Tibial artery (tissue), 4 donors: ENCODE measurements around the gene TMEM150B.

Experiments
- DNase-seq, 2 donors: peaks; one replicate each; pipeline ENCODE4 v3.0.0-alpha.2; 2019
- H3K27ac ChIP-seq, 2 donors: fragments of 200-600 bp; sonication (generic) in 1 of 2; 1 replicate in 1 of 2; 2 replicates in 1 of 2; pipeline ENCODE4 v1.5.1; 2018 to 2019; ENCODE audit warnings: mild to moderate bottlenecking in 1 of 2
- H3K27me3 ChIP-seq, 2 donors: fragments of 200-600 bp; sonication (generic) in 1 of 2; one replicate each; pipeline versions ENCODE4 v1.5.1 to v1.6.0; 2016 to 2019
- H3K36me3 ChIP-seq, 3 donors: fragments of 200-600 bp; sonication (generic) in 2 of 3; one replicate each; pipeline ENCODE4 v1.5.1; 2016 to 2019; ENCODE audit warnings: mild to moderate bottlenecking in 2 of 3
- H3K4me1 ChIP-seq, 4 donors: fragments of 200-600 bp; sonication (generic) in 2 of 4; 1 replicate in 3 of 4; 2 replicates in 1 of 4; pipeline ENCODE4 v1.5.1; 2016 to 2019
- H3K4me3 ChIP-seq, 2 donors: fragments of 200-600 bp; sonication (generic) in 1 of 2; 1 replicate in 1 of 2; 2 replicates in 1 of 2; pipeline ENCODE4 v1.5.1; 2018 to 2019; ENCODE audit warnings: mild to moderate bottlenecking in 2 of 2
- H3K9me3 ChIP-seq, 3 donors: fragments of 200-600 bp; sonication (generic) in 1 of 3; one replicate each; pipeline ENCODE4 v1.5.1; 2016 to 2019
- intact Hi-C: fragments of 100-400 bp; cut with DNase I; formaldehyde crosslinking; loops from one replicate; pipeline ENCODE4 v1.15.0; 2023; ENCODE audit warnings: low total_unique reads
- TF ChIP-seq, protein P1 (sequence below), 2 experiments: fragments of 200-600 bp in 1 of 2; fragments of 450-650 bp in 1 of 2; IDR thresholded peaks; one replicate each; pipeline ENCODE4 v1.5.1; 2017 to 2019; ENCODE audit warnings: antibody characterized with exemption in 2 of 2, mild to moderate bottlenecking in 1 of 2, moderate library complexity in 1 of 2

Gene TMEM150B

DNA sequence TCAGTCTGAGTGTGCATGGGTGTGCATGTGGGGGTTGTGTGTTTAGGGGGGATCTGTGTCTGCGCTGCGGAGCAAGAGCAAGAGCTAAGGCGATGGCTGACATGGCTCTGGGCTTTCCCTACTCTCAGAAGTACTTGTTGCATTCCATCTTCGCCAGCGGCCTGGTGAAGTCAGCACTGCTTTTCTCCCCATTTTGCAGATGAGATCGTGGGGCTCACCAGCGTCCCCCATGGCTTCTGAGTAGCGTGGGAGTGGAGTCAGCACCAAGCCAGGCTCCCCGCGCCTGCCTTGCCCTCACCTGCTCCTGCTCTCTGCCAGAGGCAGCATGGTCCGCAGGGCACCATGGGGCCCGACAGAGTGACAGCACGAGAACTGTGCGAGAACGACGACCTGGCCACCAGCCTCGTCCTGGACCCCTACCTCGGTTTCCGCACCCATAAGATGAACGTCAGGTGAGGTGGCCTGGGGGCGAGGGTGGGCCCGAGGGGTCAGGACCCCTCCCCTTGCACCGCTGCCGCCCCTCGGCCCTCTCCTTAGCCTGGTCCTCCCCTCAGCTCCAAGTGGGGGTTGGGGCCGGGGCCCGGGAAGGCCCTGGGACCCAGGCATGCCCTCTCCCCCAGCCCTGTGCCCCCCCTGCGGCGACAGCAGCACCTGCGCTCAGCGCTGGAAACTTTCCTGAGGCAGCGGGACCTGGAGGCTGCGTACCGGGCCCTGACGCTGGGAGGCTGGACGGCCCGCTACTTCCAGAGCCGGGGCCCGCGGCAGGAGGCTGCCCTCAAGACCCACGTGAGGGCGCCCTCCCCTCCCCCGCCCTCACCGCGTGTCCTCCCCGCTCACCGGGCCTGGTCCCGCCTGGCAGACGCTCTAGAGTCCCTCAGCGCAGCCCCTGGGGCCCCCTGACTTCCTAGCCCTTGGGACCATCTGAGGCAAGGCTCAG lies 16.7 kb upstream of the TMEM150B start:
- peaks cover 0 to 5% of the 10 kb centered on the region in 2 donors for H3K27me3 ChIP-seq
- intact Hi-C loops = loop anchor here (5.0 kb wide), 1 partner anchor 40 kb away; no protein-coding TSS in a partner anchor
- H3K27ac ChIP-seq = no peak overlapping the region
- peaks cover 0 to 23% (median 21%) of the 10 kb centered on the region in 4 donors for H3K4me1 ChIP-seq
- H3K9me3 ChIP-seq = no peaks in the 10 kb centered on the region
- peak overlapping the region in 1 of 2 donors; percentile 77 for H3K4me3 ChIP-seq
- TF ChIP-seq, protein P1, sequence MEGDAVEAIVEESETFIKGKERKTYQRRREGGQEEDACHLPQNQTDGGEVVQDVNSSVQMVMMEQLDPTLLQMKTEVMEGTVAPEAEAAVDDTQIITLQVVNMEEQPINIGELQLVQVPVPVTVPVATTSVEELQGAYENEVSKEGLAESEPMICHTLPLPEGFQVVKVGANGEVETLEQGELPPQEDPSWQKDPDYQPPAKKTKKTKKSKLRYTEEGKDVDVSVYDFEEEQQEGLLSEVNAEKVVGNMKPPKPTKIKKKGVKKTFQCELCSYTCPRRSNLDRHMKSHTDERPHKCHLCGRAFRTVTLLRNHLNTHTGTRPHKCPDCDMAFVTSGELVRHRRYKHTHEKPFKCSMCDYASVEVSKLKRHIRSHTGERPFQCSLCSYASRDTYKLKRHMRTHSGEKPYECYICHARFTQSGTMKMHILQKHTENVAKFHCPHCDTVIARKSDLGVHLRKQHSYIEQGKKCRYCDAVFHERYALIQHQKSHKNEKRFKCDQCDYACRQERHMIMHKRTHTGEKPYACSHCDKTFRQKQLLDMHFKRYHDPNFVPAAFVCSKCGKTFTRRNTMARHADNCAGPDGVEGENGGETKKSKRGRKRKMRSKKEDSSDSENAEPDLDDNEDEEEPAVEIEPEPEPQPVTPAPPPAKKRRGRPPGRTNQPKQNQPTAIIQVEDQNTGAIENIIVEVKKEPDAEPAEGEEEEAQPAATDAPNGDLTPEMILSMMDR (IDR thresholded peaks at IDR 0.05) = no peak
- peaks cover 9 to 38% (median 26%) of the 10 kb centered on the region in 3 donors for H3K36me3 ChIP-seq
- no peak for DNase-seq

DNA sequence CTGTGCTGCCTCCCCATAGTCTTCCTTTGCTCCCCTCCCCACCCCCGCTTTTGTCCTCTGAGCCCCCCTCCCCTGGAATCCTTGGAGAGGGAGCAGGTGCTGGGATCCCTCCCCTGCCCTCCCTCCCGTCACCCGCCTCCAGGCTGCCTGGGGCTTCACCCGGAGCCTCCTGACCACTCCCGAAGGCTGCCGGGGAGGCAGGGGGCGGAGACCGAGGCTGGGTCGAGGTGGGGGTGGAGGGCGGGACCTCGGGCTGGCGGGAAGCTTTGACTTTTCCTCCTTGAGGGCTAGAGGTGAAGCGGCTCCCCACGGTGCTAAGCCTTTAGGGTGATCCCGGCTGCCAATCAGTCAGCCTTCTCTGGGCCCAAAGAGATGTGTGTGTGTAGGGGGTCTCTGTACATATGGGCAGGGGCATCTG lies 16.0 kb upstream of the TMEM150B start:
- TF ChIP-seq, protein P1 (IDR thresholded peaks at IDR 0.05) = no peak
- Histone ChIP-seq H3K27ac (peak overlapping the region; percentile 89), H3K9me3 (no peaks in the 10 kb centered on the region), H3K4me1 (peaks cover 0 to 23% (median 21%) of the 10 kb centered on the region in 4 donors), H3K36me3 (peaks cover 8 to 31% (median 19%) of the 10 kb centered on the region in 3 donors), H3K27me3 (peaks cover 0 to 8% of the 10 kb centered on the region in 2 donors), H3K4me3 (peak overlapping the region; percentile 75 to 77)
- peak; percentile 49 to 84 for DNase-seq
- intact Hi-C loops = loop anchor here (5.0 kb wide), 1 partner anchor 39 kb away; no protein-coding TSS in a partner anchor

DNA sequence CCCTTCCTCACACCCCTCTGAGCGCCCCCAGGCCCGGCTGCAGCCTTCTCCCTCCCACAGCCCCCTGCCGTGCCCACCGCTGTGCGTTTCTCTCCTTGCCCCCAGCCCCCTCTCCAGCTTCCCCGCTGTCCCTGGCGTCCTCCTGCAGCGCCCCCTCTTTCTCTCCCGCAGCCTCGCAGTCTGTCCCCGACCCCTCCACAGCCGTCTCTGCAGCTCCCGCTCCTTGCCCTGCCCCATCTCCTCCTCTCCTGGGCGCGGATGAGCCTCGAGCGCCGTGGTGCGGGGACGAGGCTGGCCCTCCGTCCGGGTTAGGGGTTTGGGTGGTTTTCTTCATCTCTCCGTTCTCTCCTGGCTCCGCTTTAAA lies 15.6 kb upstream of the TMEM150B start:
- DNase-seq = no peak
- H3K27ac ChIP-seq = peak overlapping the region; percentile 89
- TF ChIP-seq, protein P1 (IDR thresholded peaks at IDR 0.05) = no peak

DNA sequence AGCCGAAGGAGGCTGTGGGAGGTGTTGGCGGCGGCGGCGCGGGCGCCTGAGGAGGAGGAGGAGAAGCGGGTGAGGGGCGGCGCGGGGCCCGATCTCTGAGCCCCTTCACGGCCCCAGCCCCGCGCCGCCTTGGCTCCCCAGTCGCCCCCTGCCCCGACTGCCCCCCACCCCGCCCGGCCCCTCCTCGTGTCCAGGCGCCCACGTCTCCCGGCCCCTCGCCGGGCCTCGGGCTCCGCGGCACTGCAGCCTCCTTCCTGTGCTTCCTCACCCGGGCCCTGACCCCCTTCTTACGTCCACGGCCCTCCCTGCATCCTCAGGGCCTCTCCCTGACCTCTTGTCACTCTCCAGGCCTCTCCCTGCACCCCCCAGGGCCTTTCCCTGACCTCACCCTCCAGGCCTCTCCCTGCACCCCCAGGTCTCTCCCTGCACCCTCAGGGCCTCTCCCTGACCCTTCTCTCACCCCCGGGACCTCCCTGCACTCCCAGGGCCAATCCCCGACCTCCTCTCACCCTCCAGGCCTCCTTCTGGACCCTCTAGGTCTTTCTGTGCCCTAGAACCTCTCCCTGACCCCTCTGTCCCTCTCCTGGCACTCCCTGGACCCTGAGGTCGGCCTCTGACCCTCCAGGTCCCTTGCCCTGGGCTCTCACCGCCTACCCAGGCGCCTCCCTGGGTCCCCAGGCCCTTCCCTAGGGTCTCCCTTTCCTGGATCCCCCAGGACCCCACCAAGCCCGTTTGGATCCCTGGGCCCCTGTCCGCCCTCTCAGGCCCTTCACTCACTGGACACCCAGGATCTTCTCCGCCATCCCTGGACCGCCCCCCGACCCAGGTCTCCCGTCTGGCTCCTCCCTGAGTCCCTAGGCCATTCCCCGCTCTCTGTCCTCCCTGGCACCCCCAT lies 15.0 kb upstream of the TMEM150B start:
- Histone ChIP-seq H3K36me3 (peaks cover 8 to 30% (median 18%) of the 10 kb centered on the region in 3 donors), H3K9me3 (no peaks in the 10 kb centered on the region), H3K27ac (peak overlapping the region; percentile 89), H3K4me3 (peak overlapping the region; percentile 75 to 77), H3K4me1 (peaks cover 0 to 23% (median 21%) of the 10 kb centered on the region in 4 donors), H3K27me3 (peaks cover 0 to 8% of the 10 kb centered on the region in 2 donors)
- intact Hi-C loops = loop anchor here (2.0 to 5.0 kb wide), 2 partner anchors 38 to 45 kb away; partner anchors contain the start of genes RPL28 and TMEM238
- TF ChIP-seq, protein P1 (IDR thresholded peaks at IDR 0.05) = no peak
- DNase-seq = no peak

More for the DNA sequence above, 15.6 kb upstream of the TMEM150B start:
- H3K9me3 ChIP-seq = no peaks in the 10 kb centered on the region
- H3K27me3 ChIP-seq = peaks cover 0 to 8% of the 10 kb centered on the region in 2 donors
- intact Hi-C loops = loop anchor here (5.0 kb wide), 1 partner anchor 38 kb away; no protein-coding TSS in a partner anchor
- peaks cover 8 to 30% (median 18%) of the 10 kb centered on the region in 3 donors for H3K36me3 ChIP-seq
- H3K4me1 ChIP-seq = peaks cover 0 to 23% (median 21%) of the 10 kb centered on the region in 4 donors
- peak overlapping the region; percentile 75 to 77 for H3K4me3 ChIP-seq
